Epithelial cell of proximal tubule (primary cell): ENCODE results near the gene DAND5. TPM values are rescaled to one million over a fixed set of nuclear protein-coding genes. Genes with fewer than 3 reads are reported as not detected.

ENCODE experiments used
- DNase-seq: peaks from one replicate; pipeline ENCODE4 v3.0.0-alpha.2; 2011; ENCODE audit warnings: low read depth
- H3K4me3 ChIP-seq: 2 replicates; pipeline ENCODE4 v1.5.1; 2011; ENCODE audit warnings: low read depth, mild to moderate bottlenecking, low read length
- CTCF ChIP-seq: conservative IDR thresholded peaks from 2 replicates; pipeline ENCODE4 v1.5.1; 2012; ENCODE audit warnings: low read depth, mild to moderate bottlenecking, low read length
- total RNA-seq: library from RNA; depleted of rRNA; stranded (reverse); fragments of >200 nt; gene quantifications from 2 replicates; pipeline ENCODE4 v1.2.3, GENCODE V29; 2015

Gene DAND5
- total RNA-seq, 1 donor from 2014 or later, result 0.06 TPM

DNA sequence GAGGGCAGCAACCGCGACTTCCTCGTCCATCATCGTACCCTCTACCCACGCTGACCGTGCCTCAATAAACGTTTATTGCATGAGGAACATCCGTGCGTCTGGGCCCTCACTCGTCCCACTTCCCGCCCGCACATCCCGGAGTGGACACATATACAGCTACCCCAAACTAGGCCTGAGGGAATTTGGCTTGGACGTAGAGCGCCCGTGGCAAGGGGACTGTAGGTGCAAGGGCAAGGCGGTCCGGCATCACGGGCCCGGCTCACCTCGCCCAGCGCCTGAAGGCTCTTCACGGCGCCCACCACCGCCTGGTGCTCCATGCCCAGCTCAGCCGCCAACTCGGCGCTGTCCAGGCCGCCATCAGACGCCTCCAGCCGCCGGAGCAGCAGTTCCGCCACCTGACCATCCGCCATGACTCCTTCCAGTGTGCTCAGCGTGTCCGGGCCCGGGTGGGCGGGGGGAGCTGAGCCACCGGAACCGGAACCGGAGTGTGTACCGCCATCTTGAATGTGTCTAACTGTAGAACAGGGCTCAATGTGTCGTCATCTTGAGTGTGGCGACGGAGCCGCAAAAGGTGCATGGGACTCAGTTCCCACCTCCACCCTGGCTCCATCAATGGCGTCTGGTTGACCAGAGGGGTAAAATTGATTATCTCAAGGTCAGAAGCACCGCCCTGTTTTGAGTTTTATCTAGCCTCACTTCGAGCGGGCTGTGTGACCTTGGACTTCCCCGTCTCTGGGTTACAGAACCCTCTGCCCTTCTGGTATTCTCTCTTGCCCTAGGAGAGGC is 35.9 kb upstream of the DAND5 start, which contains the start of gene FARSA:
FARSA (minus strand) TSS at position 425 of the 786 bp plus-strand sequence; CDS start at position 410, 15 bp downstream.
- TF ChIP-seq CTCF, result no peak
- DNase-seq, result no peak
- H3K4me3 ChIP-seq, result peak within 1 kb of the TSS; percentile 98

DNA sequence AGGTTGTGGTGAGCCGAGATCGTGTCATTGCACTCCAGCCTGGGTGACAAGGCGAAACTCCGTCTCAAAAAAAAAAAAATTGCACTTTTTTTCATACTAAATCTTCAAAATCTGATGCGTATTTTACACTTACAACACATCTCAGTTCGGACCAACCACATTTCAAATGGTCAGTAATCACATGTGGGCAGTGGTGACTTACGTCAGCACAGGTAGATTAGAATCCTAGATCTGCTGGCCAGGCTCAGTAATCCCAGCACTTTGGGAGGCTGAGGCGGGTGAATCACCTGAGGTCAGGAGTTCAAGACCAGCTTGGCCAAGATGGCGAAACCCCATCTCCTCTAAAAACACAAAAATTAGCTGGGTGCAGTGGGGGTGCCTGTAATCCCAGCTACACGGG is 34.3 kb upstream of the DAND5 start:
- no peak overlapping the region for H3K4me3 ChIP-seq
- no peak for DNase-seq
- no peak for TF ChIP-seq CTCF

- DNase-seq, result no peak
- H3K4me3 ChIP-seq, result no peak overlapping the region
- TF ChIP-seq CTCF, result no peak
These were observed 32.8 kb upstream of the DAND5 start for GRCh38 chr19:12936582-12936981.

DNA sequence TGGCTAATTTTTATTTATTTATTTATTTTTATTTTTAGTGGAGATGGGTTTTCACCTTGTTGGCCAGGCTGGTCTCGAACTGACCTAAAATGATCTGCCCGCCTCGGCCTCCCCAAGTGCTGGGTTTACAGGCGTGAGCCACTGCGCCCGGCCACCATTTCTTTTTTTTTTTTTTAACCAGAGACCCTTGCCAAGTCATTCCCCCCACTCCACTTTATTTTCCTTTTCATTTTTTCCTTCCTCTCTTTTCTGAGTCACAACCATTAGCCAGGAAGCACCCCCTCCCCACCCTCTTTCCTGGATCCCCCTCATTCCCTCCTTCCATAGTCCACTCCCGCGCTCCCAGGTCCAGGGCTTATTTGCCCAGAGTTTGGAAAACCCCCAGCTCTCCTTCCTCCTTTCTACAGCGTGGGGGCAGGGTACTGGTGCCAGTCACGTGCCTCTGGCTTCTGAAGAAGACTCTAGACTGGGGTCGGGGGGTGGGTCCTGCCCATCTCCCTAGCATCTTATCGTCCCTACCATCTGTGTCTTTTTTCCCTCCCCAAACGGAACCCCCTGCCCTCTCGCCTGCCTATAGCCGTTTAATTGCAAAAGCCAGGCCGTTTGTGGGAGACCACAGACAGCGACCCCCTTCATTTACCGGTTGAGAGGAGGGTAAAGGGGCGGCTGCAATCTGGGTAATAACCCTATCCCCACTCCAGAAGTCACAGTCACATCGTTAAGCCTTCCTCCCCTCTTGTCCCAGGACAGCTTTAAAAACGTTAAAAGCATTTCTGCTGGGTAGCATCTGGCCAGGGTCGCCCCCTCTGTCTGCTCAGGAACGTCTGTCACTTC is 32.1 kb upstream of the DAND5 start:
- no peak for DNase-seq
- no peak for TF ChIP-seq CTCF

GRCh38 chr19:12937927-12938778 is 31.2 kb upstream of the DAND5 start, which contains the start of gene CALR:
CALR (plus strand) TSS chr19:12938609; CDS start chr19:12938680, 71 bp downstream.
- TF ChIP-seq CTCF, result no peak

More for the DNA sequence above, 32.1 kb upstream of the DAND5 start:
- peak overlapping the region; percentile 79 for H3K4me3 ChIP-seq

More at GRCh38 chr19:12937927-12938778, 31.2 kb upstream of the DAND5 start, which contains the start of gene CALR:
- peak within 1 kb of the TSS; percentile 79 for H3K4me3 ChIP-seq
- DNase-seq, result peak; percentile 89
